ENCODE results near the gene GPR18. TPM values are rescaled to one million over a fixed set of nuclear protein-coding genes. Genes with fewer than 3 reads are reported as not detected.

The GPR18 gene
- total and polyA plus RNA-seq, 2 of the 13 experiments (the other 11 are each of a cell fraction or from before 2014, with no cell fraction given): not detected

- TF ChIP-seq, protein P1, sequence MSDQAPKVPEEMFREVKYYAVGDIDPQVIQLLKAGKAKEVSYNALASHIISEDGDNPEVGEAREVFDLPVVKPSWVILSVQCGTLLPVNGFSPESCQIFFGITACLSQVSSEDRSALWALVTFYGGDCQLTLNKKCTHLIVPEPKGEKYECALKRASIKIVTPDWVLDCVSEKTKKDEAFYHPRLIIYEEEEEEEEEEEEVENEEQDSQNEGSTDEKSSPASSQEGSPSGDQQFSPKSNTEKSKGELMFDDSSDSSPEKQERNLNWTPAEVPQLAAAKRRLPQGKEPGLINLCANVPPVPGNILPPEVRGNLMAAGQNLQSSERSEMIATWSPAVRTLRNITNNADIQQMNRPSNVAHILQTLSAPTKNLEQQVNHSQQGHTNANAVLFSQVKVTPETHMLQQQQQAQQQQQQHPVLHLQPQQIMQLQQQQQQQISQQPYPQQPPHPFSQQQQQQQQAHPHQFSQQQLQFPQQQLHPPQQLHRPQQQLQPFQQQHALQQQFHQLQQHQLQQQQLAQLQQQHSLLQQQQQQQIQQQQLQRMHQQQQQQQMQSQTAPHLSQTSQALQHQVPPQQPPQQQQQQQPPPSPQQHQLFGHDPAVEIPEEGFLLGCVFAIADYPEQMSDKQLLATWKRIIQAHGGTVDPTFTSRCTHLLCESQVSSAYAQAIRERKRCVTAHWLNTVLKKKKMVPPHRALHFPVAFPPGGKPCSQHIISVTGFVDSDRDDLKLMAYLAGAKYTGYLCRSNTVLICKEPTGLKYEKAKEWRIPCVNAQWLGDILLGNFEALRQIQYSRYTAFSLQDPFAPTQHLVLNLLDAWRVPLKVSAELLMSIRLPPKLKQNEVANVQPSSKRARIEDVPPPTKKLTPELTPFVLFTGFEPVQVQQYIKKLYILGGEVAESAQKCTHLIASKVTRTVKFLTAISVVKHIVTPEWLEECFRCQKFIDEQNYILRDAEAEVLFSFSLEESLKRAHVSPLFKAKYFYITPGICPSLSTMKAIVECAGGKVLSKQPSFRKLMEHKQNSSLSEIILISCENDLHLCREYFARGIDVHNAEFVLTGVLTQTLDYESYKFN (CRISPR knock-in tag; conservative IDR thresholded peaks at IDR 0.05): peak; percentile 51
- TF ChIP-seq, protein P2, sequence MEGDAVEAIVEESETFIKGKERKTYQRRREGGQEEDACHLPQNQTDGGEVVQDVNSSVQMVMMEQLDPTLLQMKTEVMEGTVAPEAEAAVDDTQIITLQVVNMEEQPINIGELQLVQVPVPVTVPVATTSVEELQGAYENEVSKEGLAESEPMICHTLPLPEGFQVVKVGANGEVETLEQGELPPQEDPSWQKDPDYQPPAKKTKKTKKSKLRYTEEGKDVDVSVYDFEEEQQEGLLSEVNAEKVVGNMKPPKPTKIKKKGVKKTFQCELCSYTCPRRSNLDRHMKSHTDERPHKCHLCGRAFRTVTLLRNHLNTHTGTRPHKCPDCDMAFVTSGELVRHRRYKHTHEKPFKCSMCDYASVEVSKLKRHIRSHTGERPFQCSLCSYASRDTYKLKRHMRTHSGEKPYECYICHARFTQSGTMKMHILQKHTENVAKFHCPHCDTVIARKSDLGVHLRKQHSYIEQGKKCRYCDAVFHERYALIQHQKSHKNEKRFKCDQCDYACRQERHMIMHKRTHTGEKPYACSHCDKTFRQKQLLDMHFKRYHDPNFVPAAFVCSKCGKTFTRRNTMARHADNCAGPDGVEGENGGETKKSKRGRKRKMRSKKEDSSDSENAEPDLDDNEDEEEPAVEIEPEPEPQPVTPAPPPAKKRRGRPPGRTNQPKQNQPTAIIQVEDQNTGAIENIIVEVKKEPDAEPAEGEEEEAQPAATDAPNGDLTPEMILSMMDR (CRISPR knock-in tag; IDR thresholded peaks at IDR 0.05): peak; percentile 57
- TF ChIP-seq ZNF644 (CRISPR knock-in tag; IDR thresholded peaks at IDR 0.05; ENCODE audit: low read depth) (peak; percentile 33; the same call in 1 of the 2 replicates), HINFP (CRISPR knock-in tag; IDR thresholded peaks at IDR 0.05; ENCODE audit: low read depth) (no peak), ZNF230 (CRISPR knock-in tag; IDR thresholded peaks at IDR 0.05) (no peak), ZNF550 (CRISPR knock-in tag; IDR thresholded peaks at IDR 0.05; ENCODE audit: borderline replicate concordance) (no peak), TBX2 (CRISPR knock-in tag; IDR thresholded peaks at IDR 0.05; ENCODE audit: borderline replicate concordance) (no peak), ZNF703 (CRISPR knock-in tag; IDR thresholded peaks at IDR 0.05; ENCODE audit: borderline replicate concordance) (no peak), SALL1 (CRISPR knock-in tag; IDR thresholded peaks at IDR 0.05) (peak; percentile 29; the same call in 1 of the 2 replicates), SOX5 (CRISPR knock-in tag; IDR thresholded peaks at IDR 0.05; ENCODE audit: borderline replicate concordance) (peak; percentile 44; the same call in 1 of the 2 replicates), TRIM24 (CRISPR knock-in tag; IDR thresholded peaks at IDR 0.05) (no peak), MEF2D (CRISPR knock-in tag; IDR thresholded peaks at IDR 0.05) (no peak), ZNF543 (CRISPR knock-in tag; IDR thresholded peaks at IDR 0.05) (no peak), ZSCAN12 (CRISPR knock-in tag; IDR thresholded peaks at IDR 0.05) (no peak), ZNF563 (CRISPR knock-in tag; IDR thresholded peaks at IDR 0.05) (no peak), NR2F1 (CRISPR knock-in tag; IDR thresholded peaks at IDR 0.05) (no peak), ZNF790 (CRISPR knock-in tag; IDR thresholded peaks at IDR 0.05; ENCODE audit: borderline replicate concordance) (no peak)
- TF ChIP-seq, protein P3, sequence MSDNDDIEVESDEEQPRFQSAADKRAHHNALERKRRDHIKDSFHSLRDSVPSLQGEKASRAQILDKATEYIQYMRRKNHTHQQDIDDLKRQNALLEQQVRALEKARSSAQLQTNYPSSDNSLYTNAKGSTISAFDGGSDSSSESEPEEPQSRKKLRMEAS (IDR thresholded peaks at IDR 0.05): no peak
- TF ChIP-seq, protein P4, sequence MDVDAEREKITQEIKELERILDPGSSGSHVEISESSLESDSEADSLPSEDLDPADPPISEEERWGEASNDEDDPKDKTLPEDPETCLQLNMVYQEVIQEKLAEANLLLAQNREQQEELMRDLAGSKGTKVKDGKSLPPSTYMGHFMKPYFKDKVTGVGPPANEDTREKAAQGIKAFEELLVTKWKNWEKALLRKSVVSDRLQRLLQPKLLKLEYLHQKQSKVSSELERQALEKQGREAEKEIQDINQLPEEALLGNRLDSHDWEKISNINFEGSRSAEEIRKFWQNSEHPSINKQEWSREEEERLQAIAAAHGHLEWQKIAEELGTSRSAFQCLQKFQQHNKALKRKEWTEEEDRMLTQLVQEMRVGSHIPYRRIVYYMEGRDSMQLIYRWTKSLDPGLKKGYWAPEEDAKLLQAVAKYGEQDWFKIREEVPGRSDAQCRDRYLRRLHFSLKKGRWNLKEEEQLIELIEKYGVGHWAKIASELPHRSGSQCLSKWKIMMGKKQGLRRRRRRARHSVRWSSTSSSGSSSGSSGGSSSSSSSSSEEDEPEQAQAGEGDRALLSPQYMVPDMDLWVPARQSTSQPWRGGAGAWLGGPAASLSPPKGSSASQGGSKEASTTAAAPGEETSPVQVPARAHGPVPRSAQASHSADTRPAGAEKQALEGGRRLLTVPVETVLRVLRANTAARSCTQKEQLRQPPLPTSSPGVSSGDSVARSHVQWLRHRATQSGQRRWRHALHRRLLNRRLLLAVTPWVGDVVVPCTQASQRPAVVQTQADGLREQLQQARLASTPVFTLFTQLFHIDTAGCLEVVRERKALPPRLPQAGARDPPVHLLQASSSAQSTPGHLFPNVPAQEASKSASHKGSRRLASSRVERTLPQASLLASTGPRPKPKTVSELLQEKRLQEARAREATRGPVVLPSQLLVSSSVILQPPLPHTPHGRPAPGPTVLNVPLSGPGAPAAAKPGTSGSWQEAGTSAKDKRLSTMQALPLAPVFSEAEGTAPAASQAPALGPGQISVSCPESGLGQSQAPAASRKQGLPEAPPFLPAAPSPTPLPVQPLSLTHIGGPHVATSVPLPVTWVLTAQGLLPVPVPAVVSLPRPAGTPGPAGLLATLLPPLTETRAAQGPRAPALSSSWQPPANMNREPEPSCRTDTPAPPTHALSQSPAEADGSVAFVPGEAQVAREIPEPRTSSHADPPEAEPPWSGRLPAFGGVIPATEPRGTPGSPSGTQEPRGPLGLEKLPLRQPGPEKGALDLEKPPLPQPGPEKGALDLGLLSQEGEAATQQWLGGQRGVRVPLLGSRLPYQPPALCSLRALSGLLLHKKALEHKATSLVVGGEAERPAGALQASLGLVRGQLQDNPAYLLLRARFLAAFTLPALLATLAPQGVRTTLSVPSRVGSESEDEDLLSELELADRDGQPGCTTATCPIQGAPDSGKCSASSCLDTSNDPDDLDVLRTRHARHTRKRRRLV (CRISPR knock-in tag; IDR thresholded peaks at IDR 0.05): no peak
These were observed 2.9 kb upstream of the GPR18 start (continued) for GRCh38 chr13:99261059-99261458.
